ENCODE measurements around the gene ARVCF. TPM values are rescaled to one million over a fixed set of nuclear protein-coding genes. Genes with fewer than 3 reads are reported as not detected.

Gene ARVCF
- total and polyA plus RNA-seq, 2 experiments from 2014 or later, result 15.6 to 122 TPM

DNA sequence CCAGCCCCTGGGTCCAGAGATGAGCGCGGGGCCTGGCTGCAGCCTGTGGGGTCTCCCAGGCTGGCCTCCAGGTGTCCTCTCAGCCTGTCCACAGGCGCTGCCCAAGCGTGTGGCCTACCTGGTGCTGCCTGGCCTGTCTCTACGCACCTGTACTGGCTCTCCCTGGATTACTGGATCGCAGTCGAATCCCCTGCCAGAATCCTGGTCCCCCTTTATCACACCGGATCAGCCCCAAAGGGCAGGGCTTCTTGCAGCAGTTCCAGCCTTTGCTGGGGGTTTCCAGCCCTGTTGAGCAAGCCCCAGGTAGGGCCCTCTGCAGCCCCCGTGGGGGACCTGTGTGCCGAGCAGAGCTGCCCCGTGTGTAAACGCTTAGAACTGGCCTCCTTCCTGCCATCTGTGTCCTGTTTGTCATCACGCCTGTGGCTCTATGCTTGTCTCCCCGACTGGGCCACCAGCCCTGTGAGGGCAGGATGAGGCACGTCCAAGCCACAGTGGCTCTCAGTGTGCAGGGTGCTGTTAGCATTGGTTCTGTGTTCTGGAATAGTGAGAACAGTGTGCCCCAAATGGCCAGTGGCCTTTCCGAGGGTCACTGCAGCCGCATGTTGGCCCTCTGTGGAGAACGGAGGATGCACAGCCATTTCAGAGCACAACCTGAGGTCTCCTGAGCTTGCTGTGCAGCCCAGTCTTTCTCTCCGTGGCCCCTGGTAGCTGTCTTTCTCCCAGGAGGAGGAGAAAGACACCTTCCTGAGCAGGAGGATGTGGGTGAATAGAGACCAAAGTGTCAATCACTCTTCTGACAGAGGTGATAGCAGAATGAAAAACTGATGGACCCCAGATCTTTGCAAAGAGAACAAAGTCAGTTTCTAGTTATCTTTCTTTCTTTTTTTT lies 61.1 kb downstream of the ARVCF start:
- Histone ChIP-seq H3F3A (replicated peaks; ENCODE audit: low read depth) (no peaks in the 10 kb centered on the region), H3K4me1 (ENCODE audit: insufficient read depth) (peaks cover 7% of the 10 kb centered on the region), H3K4me2 (no peak overlapping the region), H4K20me1 (replicated peaks; ENCODE audit: insufficient read depth) (no peaks in the 10 kb centered on the region), H3K79me2 (replicated peaks; ENCODE audit: insufficient read depth) (no peaks in the 10 kb centered on the region), H3K27me3 (ENCODE audit: insufficient read depth) (no peaks in the 10 kb centered on the region), H3K4me3 (no peak overlapping the region), H2AFZ (no peak overlapping the region), H3K36me3 (ENCODE audit: insufficient read depth) (no peaks in the 10 kb centered on the region), H3K9me2 (ENCODE audit: insufficient read depth) (no peaks in the 10 kb centered on the region), H3K27ac (ENCODE audit: low read depth) (no peak overlapping the region)
- H3K4me3 Mint-ChIP-seq, result no peak overlapping the region
- H3K36me3 Mint-ChIP-seq (ENCODE audit: low read depth), result peaks cover 5% of the 10 kb centered on the region; the same call in 2 of the 3 replicates
- DNase-seq (ENCODE audit: low spot score) (no peak), ATAC-seq (no peak)
- peaks cover 11% of the 10 kb centered on the region for H3K27me3 Mint-ChIP-seq (ENCODE audit: insufficient read depth, low read depth, poor library complexity)
- peaks cover 24% of the 10 kb centered on the region for H3K4me1 Mint-ChIP-seq
- no peak for TF ChIP-seq EZH2phosphoT487 (IDR thresholded peaks at IDR 0.05; ENCODE audit: unreplicated experiment)
- H3K9me3 Mint-ChIP-seq, result no peaks in the 10 kb centered on the region; the same call in 2 of the 3 replicates
- H3K27ac Mint-ChIP-seq, result no peak overlapping the region

GRCh38 chr22:19951346-19951745 lies 65.3 kb downstream of the ARVCF start:
- no peaks in the 10 kb centered on the region for H3K79me2 ChIP-seq (replicated peaks; ENCODE audit: insufficient read depth)
- no peak overlapping the region for H3K4me2 ChIP-seq
- TF ChIP-seq, protein P1, sequence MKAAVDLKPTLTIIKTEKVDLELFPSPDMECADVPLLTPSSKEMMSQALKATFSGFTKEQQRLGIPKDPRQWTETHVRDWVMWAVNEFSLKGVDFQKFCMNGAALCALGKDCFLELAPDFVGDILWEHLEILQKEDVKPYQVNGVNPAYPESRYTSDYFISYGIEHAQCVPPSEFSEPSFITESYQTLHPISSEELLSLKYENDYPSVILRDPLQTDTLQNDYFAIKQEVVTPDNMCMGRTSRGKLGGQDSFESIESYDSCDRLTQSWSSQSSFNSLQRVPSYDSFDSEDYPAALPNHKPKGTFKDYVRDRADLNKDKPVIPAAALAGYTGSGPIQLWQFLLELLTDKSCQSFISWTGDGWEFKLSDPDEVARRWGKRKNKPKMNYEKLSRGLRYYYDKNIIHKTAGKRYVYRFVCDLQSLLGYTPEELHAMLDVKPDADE (IDR thresholded peaks at IDR 0.05), result no peak
- TF ChIP-seq JUNB (IDR thresholded peaks at IDR 0.05; ENCODE audit: unreplicated experiment) (no peak), REST (IDR thresholded peaks at IDR 0.05; ENCODE audit: unreplicated experiment) (no peak), CREB1 (CRISPR knock-in tag; IDR thresholded peaks at IDR 0.05; ENCODE audit: low read depth) (no peak), POLR2AphosphoS5 (IDR thresholded peaks at IDR 0.05; ENCODE audit: low read depth) (no peak)
- H3K27ac ChIP-seq (ENCODE audit: low read depth), result no peak overlapping the region
- H3K36me3 ChIP-seq (ENCODE audit: insufficient read depth), result no peaks in the 10 kb centered on the region
- peaks cover 18% of the 10 kb centered on the region for H3K4me1 Mint-ChIP-seq
- H3K27me3 Mint-ChIP-seq (ENCODE audit: insufficient read depth, low read depth, poor library complexity), result peaks cover 7% of the 10 kb centered on the region
- H3K4me3 Mint-ChIP-seq, result no peak overlapping the region
- peaks cover 8% of the 10 kb centered on the region; the same call in 2 of the 3 replicates for H3K36me3 Mint-ChIP-seq (ENCODE audit: low read depth)
- DNase-seq (ENCODE audit: low spot score), result no peak
- no peak for ATAC-seq
- H3K27me3 ChIP-seq (ENCODE audit: insufficient read depth), result no peaks in the 10 kb centered on the region
- no peak overlapping the region for H3K4me3 ChIP-seq
- H2AFZ ChIP-seq, result no peak overlapping the region
- H3F3A ChIP-seq (replicated peaks; ENCODE audit: low read depth), result 0 out of 2 replicates have a peak, but pooled peaks cover 2% of the 10 kb centered on the region
- no peaks in the 10 kb centered on the region for H3K9me2 ChIP-seq (ENCODE audit: insufficient read depth)
- peaks cover 23% of the 10 kb centered on the region for H3K4me1 ChIP-seq (ENCODE audit: insufficient read depth)
- no peaks in the 10 kb centered on the region for H4K20me1 ChIP-seq (replicated peaks; ENCODE audit: insufficient read depth)
- H3K27ac Mint-ChIP-seq, result no peak overlapping the region
- H3K9me3 Mint-ChIP-seq, result no peaks in the 10 kb centered on the region; the same call in 2 of the 3 replicates
